HTR-8/SVneo (cell line): Measurements from ENCODE around the gene KCNAB3.
A peak's percentile ranks its signal among the peaks of the same experiment; 100 is the strongest.

Experiments
- DNase-seq: peaks from one replicate; pipeline ENCODE4 v3.0.0; 2011; ENCODE audit warnings: low spot score, mixed read lengths; ENCODE audit not compliant: insufficient read length
- FAIRE-seq: peaks from 2 replicates; lab custom pipeline; 2011; peaks lifted over from hg19 to GRCh38; lab: Jason Lieb, UNC

KCNAB3 gene

GRCh38 chr17:7909089-7909488, 20.6 kb downstream of the KCNAB3 start:
- FAIRE-seq, result no peak

GRCh38 chr17:7903154-7904103, 26.2 kb downstream of the KCNAB3 start:
- DNase-seq (no peak), FAIRE-seq (peak; percentile 40)

More at GRCh38 chr17:7909089-7909488, 20.6 kb downstream of the KCNAB3 start:
- DNase-seq, result no peak

- DNase-seq (peak; percentile 46), FAIRE-seq (peak; percentile 59)
Measured at GRCh38 chr17:7897773-7898172, 31.9 kb downstream of the KCNAB3 start.

GRCh38 chr17:7897090-7897489, 32.6 kb downstream of the KCNAB3 start:
- no peak for DNase-seq
- peak; percentile 40 for FAIRE-seq

- DNase-seq, result no peak
- no peak for FAIRE-seq
Measured at GRCh38 chr17:7894866-7895265, 34.8 kb downstream of the KCNAB3 start.

GRCh38 chr17:7894226-7894625, 35.4 kb downstream of the KCNAB3 start:
- no peak for FAIRE-seq
- DNase-seq, result no peak

GRCh38 chr17:7893187-7893880, 36.3 kb downstream of the KCNAB3 start:
- FAIRE-seq, result no peak

GRCh38 chr17:7889166-7889955, 40.3 kb downstream of the KCNAB3 start:
- FAIRE-seq (peak; percentile 95), DNase-seq (peak; percentile 93)

More at GRCh38 chr17:7893187-7893880, 36.3 kb downstream of the KCNAB3 start:
- no peak for DNase-seq

- no peak for FAIRE-seq
- no peak for DNase-seq
Measured at GRCh38 chr17:7888184-7888920, 41.3 kb downstream of the KCNAB3 start, which contains the start of gene CHD3. Gene CHD3, plus strand, starts transcription at chr17:7888789. Its CDS starts 212 bp downstream, at chr17:7889001.

GRCh38 chr17:7887482-7888183, 42.0 kb downstream of the KCNAB3 start:
- FAIRE-seq (peak; percentile 97), DNase-seq (peak; percentile 92)

GRCh38 chr17:7887038-7887481, 42.6 kb downstream of the KCNAB3 start:
- peak; percentile 14 for DNase-seq
- no peak for FAIRE-seq

GRCh38 chr17:7886227-7887037, 43.2 kb downstream of the KCNAB3 start:
- FAIRE-seq, result no peak
- DNase-seq, result peak; percentile 18

- DNase-seq (peak; percentile 73), FAIRE-seq (peak; percentile 89)
Measured at GRCh38 chr17:7885367-7886226, 44.1 kb downstream of the KCNAB3 start.

- DNase-seq (peak; percentile 11), FAIRE-seq (no peak)
Measured at GRCh38 chr17:7884581-7885366, 44.9 kb downstream of the KCNAB3 start.

- no peak for FAIRE-seq
Measured at GRCh38 chr17:7883781-7884386, 45.8 kb downstream of the KCNAB3 start.

GRCh38 chr17:7882629-7883028, 47.0 kb downstream of the KCNAB3 start:
- no peak for DNase-seq
- no peak for FAIRE-seq

More at GRCh38 chr17:7883781-7884386, 45.8 kb downstream of the KCNAB3 start:
- peak; percentile 13 for DNase-seq
